Gastroesophageal sphincter (tissue), 4 donors: ENCODE measurements around the gene TMEM229A. TPM values are rescaled to one million over a fixed set of nuclear protein-coding genes. Genes with fewer than 3 reads are reported as not detected.

Source experiments
- ATAC-seq: fragments of 150-250 bp; one replicate; pipeline ENCODE4 v1.9.1; 2016; ENCODE audit warnings: mild to moderate bottlenecking, moderate library complexity
- H3K27ac ChIP-seq, 4 donors: fragments of 200-600 bp; sonication (generic) in 3 of 4; 1 replicate in 3 of 4; 2 replicates in 1 of 4; pipeline ENCODE4 v1.5.1; 2016 to 2019
- H3K27me3 ChIP-seq: fragments of 200-600 bp; sonication (generic); one replicate; pipeline ENCODE4 v1.5.1; 2019
- H3K36me3 ChIP-seq, 2 donors: fragments of 200-600 bp; sonication (generic); one replicate each; pipeline ENCODE4 v1.5.1; 2019; ENCODE audit warnings: control low read depth in 1 of 2
- H3K4me1 ChIP-seq, 3 donors: fragments of 200-600 bp; sonication (generic); 1 replicate in 2 of 3; 2 replicates in 1 of 3; pipeline ENCODE4 v1.5.1; 2016 to 2019; ENCODE audit warnings: control low read depth in 2 of 3
- H3K4me3 ChIP-seq, 2 donors: fragments of 200-600 bp; sonication (generic); one replicate each; pipeline ENCODE4 v1.5.1; 2019; ENCODE audit warnings: mild to moderate bottlenecking in 1 of 2, moderate library complexity in 1 of 2
- H3K9me3 ChIP-seq, 3 donors: fragments of 200-600 bp; sonication (generic); one replicate each; pipeline ENCODE4 v1.5.1; 2017 to 2019; ENCODE audit warnings: control low read depth in 2 of 3
- CTCF ChIP-seq, 4 experiments: fragments of 200-600 bp in 2 of 4; fragments of 450-650 bp in 2 of 4; sonication (generic) in 1 of 4; IDR thresholded peaks; one replicate each; pipeline ENCODE4 v1.5.1; 2017 to 2019; ENCODE audit warnings: antibody characterized with exemption in 4 of 4, mild to moderate bottlenecking in 2 of 4, moderate library complexity in 2 of 4
- EP300 ChIP-seq: sonication (generic); formaldehyde crosslinking; IDR thresholded peaks from one replicate; pipeline ENCODE4 v1.6.1; 2017; ENCODE audit warnings: antibody characterized with exemption, mild to moderate bottlenecking
- POLR2A ChIP-seq, 2 donors: fragments of 450-650 bp; IDR thresholded peaks; one replicate each; pipeline ENCODE4 v1.6.1; 2017; ENCODE audit warnings: antibody characterized with exemption in 2 of 2, mild to moderate bottlenecking in 2 of 2, moderate library complexity in 1 of 2
- POLR2AphosphoS5 ChIP-seq: sonication (generic); formaldehyde crosslinking; IDR thresholded peaks from one replicate; pipeline ENCODE4 v1.6.1; 2017; ENCODE audit warnings: antibody characterized with exemption
- WGBS, 2 donors: methylation state at CpG; one replicate each; pipeline ENCODE4 v1.1.5; 2018; ENCODE audit warnings: low coverage in 1 of 2; 5-methylcytosine and 5-hydroxymethylcytosine counted together
- total RNA-seq, 4 donors: library from RNA; depleted of rRNA; stranded (reverse); fragments of >200 nt; gene quantifications; one replicate each; pipeline ENCODE4 v1.1.0, GENCODE V29; 2016

The TMEM229A gene
- total RNA-seq, 4 donors from 2014 or later: 0.23 to 0.62 (median 0.54) TPM; not detected in 1

GRCh38 chr7:123995617-123996326, 37.1 kb downstream of the TMEM229A start:
- no peak for ATAC-seq
- no peak overlapping the region for H3K27ac ChIP-seq
- no peak overlapping the region for H3K4me3 ChIP-seq
- H3K27me3 ChIP-seq: no peaks in the 10 kb centered on the region
- no peaks in the 10 kb centered on the region for H3K9me3 ChIP-seq
- H3K4me1 ChIP-seq: no peaks in the 10 kb centered on the region
- H3K36me3 ChIP-seq: no peaks in the 10 kb centered on the region
- TF ChIP-seq POLR2AphosphoS5 (no peak), CTCF (IDR thresholded peaks at IDR 0.05) (no peak), EP300 (no peak), POLR2A (IDR thresholded peaks at IDR 0.05) (no peak)
- WGBS, 2 donors: 94 to 95% methylated on average over 7 to 10 of the region's 10 CpGs

DNA sequence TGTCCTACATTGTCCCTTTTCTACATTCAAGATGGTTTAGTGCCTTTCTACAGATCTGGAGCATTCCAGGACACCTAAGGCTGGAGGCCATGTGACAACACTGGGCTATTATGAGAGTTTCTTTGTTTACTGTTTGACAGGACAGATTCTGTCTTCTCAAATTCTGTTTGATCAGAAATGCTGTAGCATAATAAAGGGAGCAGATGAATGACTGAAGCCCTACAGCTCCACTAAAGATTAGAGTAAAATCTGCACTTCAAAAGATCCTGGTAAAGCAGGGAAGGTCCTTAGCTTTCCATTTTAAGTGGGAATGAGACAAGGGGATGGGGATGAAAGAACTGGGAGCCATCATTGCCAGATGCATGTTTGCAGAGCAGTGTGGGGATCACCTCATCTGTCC, 38.4 kb downstream of the TMEM229A start:
- TF ChIP-seq POLR2A (IDR thresholded peaks at IDR 0.05): no peak
- TF ChIP-seq CTCF (IDR thresholded peaks at IDR 0.05): no peak
- TF ChIP-seq EP300: no peak
- TF ChIP-seq POLR2AphosphoS5: no peak
- ATAC-seq: no peak

GRCh38 chr7:123993996-123994395, 38.9 kb downstream of the TMEM229A start:
- no peaks in the 10 kb centered on the region for H3K4me1 ChIP-seq
- H3K9me3 ChIP-seq: no peaks in the 10 kb centered on the region
- no peak overlapping the region for H3K27ac ChIP-seq
- no peak for ATAC-seq
- WGBS, 2 donors: 41 to 44% methylated on average over 2 of the region's 2 CpGs
- no peaks in the 10 kb centered on the region for H3K36me3 ChIP-seq
- no peak for TF ChIP-seq POLR2A (IDR thresholded peaks at IDR 0.05)
- TF ChIP-seq CTCF (IDR thresholded peaks at IDR 0.05): no peak
- TF ChIP-seq EP300: no peak
- no peak for TF ChIP-seq POLR2AphosphoS5
- no peaks in the 10 kb centered on the region for H3K27me3 ChIP-seq
- no peak overlapping the region for H3K4me3 ChIP-seq

More for the DNA sequence above, 38.4 kb downstream of the TMEM229A start:
- Histone ChIP-seq H3K4me3 (no peak overlapping the region), H3K4me1 (no peaks in the 10 kb centered on the region), H3K9me3 (no peaks in the 10 kb centered on the region), H3K27ac (no peak overlapping the region), H3K27me3 (no peaks in the 10 kb centered on the region), H3K36me3 (no peaks in the 10 kb centered on the region)

DNA sequence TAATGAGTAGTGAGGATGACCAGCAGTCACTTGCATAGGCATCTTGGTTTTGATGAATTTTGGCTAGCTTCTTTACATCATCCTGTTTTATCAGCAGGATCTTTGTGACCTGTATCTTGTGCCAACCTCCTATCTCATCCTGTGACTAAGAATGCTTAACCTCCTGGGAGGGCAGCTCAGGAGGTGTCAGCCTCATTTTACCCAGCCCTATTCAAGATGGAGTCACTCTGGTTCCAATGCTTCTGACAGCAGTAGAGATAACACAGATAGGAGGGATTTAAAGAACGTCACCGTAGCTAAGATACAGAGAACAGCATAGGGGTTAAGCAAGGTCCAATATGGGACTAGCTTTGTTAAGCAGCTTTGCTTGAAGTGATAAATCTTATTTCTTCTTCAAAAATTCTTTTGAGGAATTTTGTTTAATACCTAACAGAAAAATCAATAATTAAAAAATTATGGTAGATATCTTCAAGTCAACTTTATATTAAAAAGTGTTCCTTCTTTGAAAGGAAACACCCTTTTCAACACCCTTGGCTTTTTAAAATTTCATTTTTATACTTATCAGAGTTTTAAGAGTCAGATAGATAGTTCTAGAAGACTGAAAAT, 39.9 kb downstream of the TMEM229A start:
- H3K36me3 ChIP-seq: no peaks in the 10 kb centered on the region
- WGBS, 2 donors: 44% methylated on average over 2 of the region's 2 CpGs; no CpG with 5 or more reads in 1 of the 2 donors
- TF ChIP-seq EP300: no peak

GRCh38 chr7:123987445-123987844, 45.4 kb downstream of the TMEM229A start:
- no peak overlapping the region for H3K27ac ChIP-seq
- WGBS, 2 donors: 33 to 64% methylated on average over 2 of the region's 2 CpGs
- no peak overlapping the region for H3K4me3 ChIP-seq
- ATAC-seq: no peak
- no peaks in the 10 kb centered on the region for H3K9me3 ChIP-seq
- H3K36me3 ChIP-seq: no peaks in the 10 kb centered on the region
- TF ChIP-seq EP300 (no peak), POLR2A (IDR thresholded peaks at IDR 0.05) (no peak), POLR2AphosphoS5 (no peak), CTCF (IDR thresholded peaks at IDR 0.05) (no peak)
- no peaks in the 10 kb centered on the region for H3K4me1 ChIP-seq
- no peaks in the 10 kb centered on the region for H3K27me3 ChIP-seq

More for the DNA sequence above, 39.9 kb downstream of the TMEM229A start:
- Histone ChIP-seq H3K4me3 (no peak overlapping the region), H3K9me3 (no peaks in the 10 kb centered on the region), H3K27me3 (no peaks in the 10 kb centered on the region), H3K4me1 (no peaks in the 10 kb centered on the region), H3K27ac (no peak overlapping the region)
- ATAC-seq: no peak

Other genes with a start within 250 kb of the TMEM229A start
- not detected for gene HYAL4, start 187.9 kb downstream of the TMEM229A start, total RNA-seq
- not detected for gene SPAM1, start 107.8 kb downstream of the TMEM229A start, total RNA-seq